SU-DHL-6 (cell line): ENCODE results near the gene SCO1.

ENCODE experiments used
- EZH2phosphoT487 ChIP-seq: fragments of 200-600 bp; sonication (generic), shearing (Covaris generic); conservative IDR thresholded peaks from 2 replicates; pipeline ENCODE4 v1.6.1; 2018; ENCODE audit warnings: mild to moderate bottlenecking, antibody characterized with exemption, low read length, moderate library complexity, mixed read lengths
- TF ChIP-seq, protein P1 (sequence below): fragments of 200-600 bp; sonication (generic); IDR thresholded peaks from one replicate; pipeline ENCODE4 v1.5.1; 2017; ENCODE audit warnings: antibody characterized with exemption, mild to moderate bottlenecking, low read length, moderate library complexity; ENCODE audit not compliant: insufficient read depth, poor library complexity, severe bottlenecking

DNA sequence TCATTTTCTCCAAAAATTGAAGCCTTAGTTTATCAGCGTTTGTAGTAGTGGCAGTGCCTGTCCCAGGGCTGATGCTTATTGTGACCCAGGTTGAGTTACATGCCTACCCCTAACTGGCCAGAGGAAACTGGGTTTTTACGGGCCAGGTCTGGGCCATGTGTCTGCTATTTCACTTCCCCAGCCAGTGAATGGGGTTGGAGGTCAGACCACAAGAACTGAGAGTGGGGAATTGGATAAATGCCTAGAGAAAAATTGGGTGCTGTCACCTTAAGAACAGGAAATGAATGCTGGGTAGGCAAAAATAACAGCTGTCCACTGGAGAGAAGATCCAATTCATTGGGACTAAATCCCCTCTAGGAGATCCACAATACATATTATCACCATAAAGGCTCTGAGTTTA, 5.2 kb upstream of the SCO1 start:
- TF ChIP-seq, protein P1, sequence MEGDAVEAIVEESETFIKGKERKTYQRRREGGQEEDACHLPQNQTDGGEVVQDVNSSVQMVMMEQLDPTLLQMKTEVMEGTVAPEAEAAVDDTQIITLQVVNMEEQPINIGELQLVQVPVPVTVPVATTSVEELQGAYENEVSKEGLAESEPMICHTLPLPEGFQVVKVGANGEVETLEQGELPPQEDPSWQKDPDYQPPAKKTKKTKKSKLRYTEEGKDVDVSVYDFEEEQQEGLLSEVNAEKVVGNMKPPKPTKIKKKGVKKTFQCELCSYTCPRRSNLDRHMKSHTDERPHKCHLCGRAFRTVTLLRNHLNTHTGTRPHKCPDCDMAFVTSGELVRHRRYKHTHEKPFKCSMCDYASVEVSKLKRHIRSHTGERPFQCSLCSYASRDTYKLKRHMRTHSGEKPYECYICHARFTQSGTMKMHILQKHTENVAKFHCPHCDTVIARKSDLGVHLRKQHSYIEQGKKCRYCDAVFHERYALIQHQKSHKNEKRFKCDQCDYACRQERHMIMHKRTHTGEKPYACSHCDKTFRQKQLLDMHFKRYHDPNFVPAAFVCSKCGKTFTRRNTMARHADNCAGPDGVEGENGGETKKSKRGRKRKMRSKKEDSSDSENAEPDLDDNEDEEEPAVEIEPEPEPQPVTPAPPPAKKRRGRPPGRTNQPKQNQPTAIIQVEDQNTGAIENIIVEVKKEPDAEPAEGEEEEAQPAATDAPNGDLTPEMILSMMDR, result no peak
- no peak for TF ChIP-seq EZH2phosphoT487
